OCI-LY1 (cell line): ENCODE results near the gene USF1.
A peak's percentile ranks its signal among the peaks of the same experiment; 100 is the strongest.

ENCODE experiments used
- H2AFZ ChIP-seq: fragments of 200-600 bp; sonication (generic), shearing (Covaris generic); 2 replicates; pipeline ENCODE4 v1.6.0; 2014; ENCODE audit warnings: antibody characterized with exemption, mild to moderate bottlenecking, low read length
- H3F3A ChIP-seq: fragments of 200-600 bp; sonication (generic), shearing (Covaris generic); 2 replicates; pipeline ENCODE4 v1.6.0; 2014; ENCODE audit warnings: mild to moderate bottlenecking, antibody characterized with exemption, low read length, moderate library complexity; ENCODE audit not compliant: insufficient read depth
- H3K27ac ChIP-seq: fragments of 200-600 bp; sonication (generic); 2 replicates; pipeline ENCODE4 v1.5.1; 2014; ENCODE audit warnings: low read length, mixed run types, mild to moderate bottlenecking, low read depth; ENCODE audit not compliant: poor library complexity, severe bottlenecking
- H3K27me3 ChIP-seq: fragments of 200-600 bp; sonication (generic); 2 replicates; pipeline ENCODE4 v1.6.0; 2014; ENCODE audit warnings: antibody characterized with exemption, mild to moderate bottlenecking, low read length, moderate library complexity; ENCODE audit not compliant: insufficient read depth
- H3K36me3 ChIP-seq: fragments of 200-600 bp; sonication (generic); 2 replicates; pipeline ENCODE4 v1.6.1; 2014; ENCODE audit warnings: mild to moderate bottlenecking, antibody characterized with exemption, low read length, moderate library complexity, mixed read lengths; ENCODE audit not compliant: insufficient read depth
- H3K4me1 ChIP-seq: fragments of 200-600 bp; sonication (generic); 2 replicates; pipeline ENCODE4 v1.5.1; 2014; ENCODE audit warnings: mild to moderate bottlenecking, low read length, moderate library complexity; ENCODE audit not compliant: insufficient read depth, severe bottlenecking
- H3K4me2 ChIP-seq: fragments of 200-600 bp; sonication (generic), shearing (Covaris generic); 2 replicates; pipeline ENCODE4 v1.6.1; 2014; ENCODE audit warnings: low read length
- H3K4me3 ChIP-seq: fragments of 200-600 bp; sonication (generic); 2 replicates; pipeline ENCODE4 v1.5.1; 2014; ENCODE audit warnings: low read length, low read depth, mild to moderate bottlenecking, mixed read lengths; ENCODE audit not compliant: poor library complexity, severe bottlenecking
- H3K79me2 ChIP-seq: fragments of 200-600 bp; shearing (Covaris generic); 2 replicates; pipeline ENCODE4 v1.6.1; 2016; ENCODE audit warnings: mixed run types, low read length, mixed read lengths; ENCODE audit not compliant: insufficient read depth
- H3K9ac ChIP-seq: fragments of 200-600 bp; sonication (generic), shearing (Covaris generic); 2 replicates; pipeline ENCODE4 v1.6.1; 2014; ENCODE audit warnings: mild to moderate bottlenecking, low read length, mixed read lengths
- H3K9me2 ChIP-seq: fragments of 200-600 bp; sonication (generic), shearing (Covaris generic); 2 replicates; pipeline ENCODE4 v1.6.1; 2014; ENCODE audit warnings: low read depth, mild to moderate bottlenecking, low read length, mixed read lengths
- H3K9me3 ChIP-seq: fragments of 200-600 bp; shearing (Covaris generic); 2 replicates; pipeline ENCODE4 v1.6.1; 2014; ENCODE audit warnings: low read length, mixed read lengths
- H4K20me1 ChIP-seq: fragments of 200-600 bp; sonication (generic), shearing (Covaris generic); 2 replicates; pipeline ENCODE4 v1.6.0; 2016; ENCODE audit warnings: mild to moderate bottlenecking, low read length; ENCODE audit not compliant: insufficient read depth
- CTCF ChIP-seq: fragments of 200-600 bp; sonication (generic), shearing (Covaris generic); IDR thresholded peaks from 2 replicates; pipeline ENCODE4 v1.5.1; 2017; ENCODE audit warnings: mild to moderate bottlenecking, antibody characterized with exemption, low read length, moderate library complexity, mixed read lengths
- EZH2 ChIP-seq: fragments of 200-600 bp; sonication (generic), shearing (Covaris generic); IDR thresholded peaks from 2 replicates; pipeline ENCODE4 v1.8.0; 2017; ENCODE audit warnings: borderline replicate concordance, mixed run types, mild to moderate bottlenecking, antibody characterized with exemption, low read length, moderate library complexity, mixed read lengths

The USF1 gene

GRCh38 chr1:161090617-161091016 lies 44.8 kb upstream of the USF1 start:
- H3K36me3 ChIP-seq: no peaks in the 10 kb centered on the region
- no peaks in the 10 kb centered on the region for H3K4me1 ChIP-seq
- H3K9me3 ChIP-seq: no peaks in the 10 kb centered on the region
- no peak overlapping the region for H3K9ac ChIP-seq
- no peak overlapping the region for H3K4me3 ChIP-seq
- H4K20me1 ChIP-seq: no peaks in the 10 kb centered on the region
- H3K4me2 ChIP-seq: no peak overlapping the region
- H2AFZ ChIP-seq: no peak overlapping the region
- no peaks in the 10 kb centered on the region for H3F3A ChIP-seq
- H3K27ac ChIP-seq: no peak overlapping the region
- H3K79me2 ChIP-seq: no peaks in the 10 kb centered on the region
- H3K27me3 ChIP-seq: no peaks in the 10 kb centered on the region; the same call in 1 of the 2 replicates
- no peaks in the 10 kb centered on the region for H3K9me2 ChIP-seq
- TF ChIP-seq CTCF (no peak), EZH2 (no peak)

- no peak overlapping the region for H2AFZ ChIP-seq
- H3K27me3 ChIP-seq: no peaks in the 10 kb centered on the region; the same call in 1 of the 2 replicates
- no peak overlapping the region for H3K9ac ChIP-seq
- TF ChIP-seq CTCF (no peak), EZH2 (no peak)
- H3K4me2 ChIP-seq: no peak overlapping the region
- H3K9me3 ChIP-seq: no peaks in the 10 kb centered on the region
- no peaks in the 10 kb centered on the region for H3K4me1 ChIP-seq
- H3K27ac ChIP-seq: no peak overlapping the region
- H3K79me2 ChIP-seq: no peaks in the 10 kb centered on the region
- H3F3A ChIP-seq: no peaks in the 10 kb centered on the region
- H4K20me1 ChIP-seq: no peaks in the 10 kb centered on the region
- no peak overlapping the region for H3K4me3 ChIP-seq
- no peaks in the 10 kb centered on the region for H3K9me2 ChIP-seq
- no peaks in the 10 kb centered on the region for H3K36me3 ChIP-seq
Measured at GRCh38 chr1:161089938-161090337, 44.2 kb upstream of the USF1 start.

- H3K9me3 ChIP-seq: no peaks in the 10 kb centered on the region
- no peaks in the 10 kb centered on the region for H3K9me2 ChIP-seq
- no peaks in the 10 kb centered on the region for H3K36me3 ChIP-seq
- H4K20me1 ChIP-seq: no peaks in the 10 kb centered on the region
- H3K4me2 ChIP-seq: no peak within 1 kb of the TSS
- no peaks in the 10 kb centered on the region for H3K79me2 ChIP-seq
- H3K4me3 ChIP-seq: no peak within 1 kb of the TSS
- no peaks in the 10 kb centered on the region for H3K4me1 ChIP-seq
- H3K27me3 ChIP-seq: no peaks in the 10 kb centered on the region; the same call in 1 of the 2 replicates
- H2AFZ ChIP-seq: no peak within 1 kb of the TSS
- H3F3A ChIP-seq: no peaks in the 10 kb centered on the region
- H3K9ac ChIP-seq: no peak within 1 kb of the TSS
- TF ChIP-seq CTCF: peak; percentile 15; the same call in 1 of the 2 replicates
- TF ChIP-seq EZH2: no peak
- no peak within 1 kb of the TSS for H3K27ac ChIP-seq
Measured at GRCh38 chr1:161089251-161089924, 43.6 kb upstream of the USF1 start, which contains the start of gene NECTIN4. Gene NECTIN4, minus strand, starts transcription at chr1:161089558. Its CDS starts 262 bp downstream, at chr1:161089296.
